ENCODE data around the gene KIF21A. TPM values are rescaled to one million over a fixed set of nuclear protein-coding genes. Genes with fewer than 3 reads are reported as not detected.
"Not testable (repeated sequence)": the region's sequence is repeated elsewhere in the genome, so short reads cannot be mapped to it uniquely, and the experiment has no call there.

KIF21A gene
- total RNA-seq, 1 donor from 2014 or later: 57.3 TPM

DNA sequence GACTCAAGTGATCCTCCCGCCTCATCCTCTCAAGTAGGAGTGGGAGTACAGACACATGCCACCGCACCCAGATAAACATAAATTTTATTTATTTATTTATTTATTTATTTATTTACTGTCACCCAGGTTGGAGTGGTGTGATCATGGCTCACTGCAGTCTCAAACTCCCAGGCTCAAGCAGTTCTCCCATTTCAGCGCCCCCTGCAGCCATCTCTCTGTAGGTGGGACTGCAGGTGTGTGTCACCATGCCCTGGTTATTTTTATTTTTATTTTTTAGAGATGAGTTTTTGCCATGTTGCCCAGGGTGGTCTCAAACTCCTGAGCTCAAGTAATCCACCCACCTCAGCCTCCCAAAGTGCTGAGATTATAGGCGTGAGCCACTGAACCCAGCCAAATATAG, 33.2 kb upstream of the KIF21A start:
- peaks cover 1% of the 10 kb centered on the region for H3K36me3 Mint-ChIP-seq (ENCODE audit: insufficient read depth)
- no peak overlapping the region for H3K27ac Mint-ChIP-seq
- no peak overlapping the region for H3K4me3 Mint-ChIP-seq (ENCODE audit: low read depth)
- no peaks in the 10 kb centered on the region for H3K27me3 Mint-ChIP-seq
- TF ChIP-seq, protein P1, sequence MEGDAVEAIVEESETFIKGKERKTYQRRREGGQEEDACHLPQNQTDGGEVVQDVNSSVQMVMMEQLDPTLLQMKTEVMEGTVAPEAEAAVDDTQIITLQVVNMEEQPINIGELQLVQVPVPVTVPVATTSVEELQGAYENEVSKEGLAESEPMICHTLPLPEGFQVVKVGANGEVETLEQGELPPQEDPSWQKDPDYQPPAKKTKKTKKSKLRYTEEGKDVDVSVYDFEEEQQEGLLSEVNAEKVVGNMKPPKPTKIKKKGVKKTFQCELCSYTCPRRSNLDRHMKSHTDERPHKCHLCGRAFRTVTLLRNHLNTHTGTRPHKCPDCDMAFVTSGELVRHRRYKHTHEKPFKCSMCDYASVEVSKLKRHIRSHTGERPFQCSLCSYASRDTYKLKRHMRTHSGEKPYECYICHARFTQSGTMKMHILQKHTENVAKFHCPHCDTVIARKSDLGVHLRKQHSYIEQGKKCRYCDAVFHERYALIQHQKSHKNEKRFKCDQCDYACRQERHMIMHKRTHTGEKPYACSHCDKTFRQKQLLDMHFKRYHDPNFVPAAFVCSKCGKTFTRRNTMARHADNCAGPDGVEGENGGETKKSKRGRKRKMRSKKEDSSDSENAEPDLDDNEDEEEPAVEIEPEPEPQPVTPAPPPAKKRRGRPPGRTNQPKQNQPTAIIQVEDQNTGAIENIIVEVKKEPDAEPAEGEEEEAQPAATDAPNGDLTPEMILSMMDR (IDR thresholded peaks at IDR 0.05; ENCODE audit: unreplicated experiment): no peak
- peaks cover 13% of the 10 kb centered on the region for H3K9me3 Mint-ChIP-seq (ENCODE audit: low read depth)
- peaks cover 3% of the 10 kb centered on the region for H3K4me1 Mint-ChIP-seq (ENCODE audit: low read depth)
- DNase-seq (ENCODE audit: low spot score, unreplicated experiment): no peak

DNA sequence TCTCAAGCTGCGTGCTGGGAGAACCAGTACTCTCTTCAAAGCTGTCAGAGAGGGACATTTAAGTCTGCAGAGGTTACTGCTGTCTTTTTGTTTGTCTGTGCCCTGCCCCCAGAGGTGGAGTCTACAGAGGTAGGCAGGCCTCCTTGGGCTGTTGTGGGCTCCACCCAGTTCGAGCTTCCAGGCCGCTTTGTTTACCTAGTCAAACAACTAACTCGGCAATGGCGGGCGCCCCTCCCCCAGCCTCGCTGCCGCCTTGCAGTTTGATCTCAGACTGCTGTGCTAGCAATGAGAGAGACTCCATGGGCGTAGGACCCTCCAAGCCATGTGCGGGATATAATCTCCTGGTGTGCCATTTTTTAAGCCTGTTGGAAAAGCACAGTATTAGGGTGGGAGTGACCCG, 32.2 kb upstream of the KIF21A start:
- H3K4me1 Mint-ChIP-seq (ENCODE audit: low read depth); H3K36me3 Mint-ChIP-seq (ENCODE audit: insufficient read depth); H3K27ac Mint-ChIP-seq; H3K4me3 Mint-ChIP-seq (ENCODE audit: low read depth); H3K27me3 Mint-ChIP-seq; DNase-seq (ENCODE audit: low spot score, unreplicated experiment): not testable (repeated sequence)
- peaks cover 13% of the 10 kb centered on the region for H3K9me3 Mint-ChIP-seq (ENCODE audit: low read depth)

GRCh38 chr12:39467432-39467870, 24.5 kb upstream of the KIF21A start:
- H3K27me3 Mint-ChIP-seq: no peaks in the 10 kb centered on the region
- no peak overlapping the region for H3K4me3 Mint-ChIP-seq (ENCODE audit: low read depth)
- DNase-seq (ENCODE audit: low spot score, unreplicated experiment): no peak
- no peaks in the 10 kb centered on the region for H3K9me3 Mint-ChIP-seq (ENCODE audit: low read depth)
- H3K36me3 Mint-ChIP-seq (ENCODE audit: insufficient read depth): no peaks in the 10 kb centered on the region
- H3K4me1 Mint-ChIP-seq (ENCODE audit: low read depth): no peaks in the 10 kb centered on the region
- no peak overlapping the region for H3K27ac Mint-ChIP-seq
- TF ChIP-seq, protein P1 (IDR thresholded peaks at IDR 0.05; ENCODE audit: unreplicated experiment): no peak

GRCh38 chr12:39464976-39465695, 22.2 kb upstream of the KIF21A start:
- TF ChIP-seq, protein P1 (IDR thresholded peaks at IDR 0.05; ENCODE audit: unreplicated experiment): no peak
- Mint-ChIP-seq H3K4me1 (ENCODE audit: low read depth) (no peaks in the 10 kb centered on the region), H3K27me3 (no peaks in the 10 kb centered on the region), H3K4me3 (ENCODE audit: low read depth) (no peak overlapping the region), H3K27ac (no peak overlapping the region), H3K9me3 (ENCODE audit: low read depth) (no peaks in the 10 kb centered on the region), H3K36me3 (ENCODE audit: insufficient read depth) (no peaks in the 10 kb centered on the region)
- no peak for DNase-seq (ENCODE audit: low spot score, unreplicated experiment)

DNA sequence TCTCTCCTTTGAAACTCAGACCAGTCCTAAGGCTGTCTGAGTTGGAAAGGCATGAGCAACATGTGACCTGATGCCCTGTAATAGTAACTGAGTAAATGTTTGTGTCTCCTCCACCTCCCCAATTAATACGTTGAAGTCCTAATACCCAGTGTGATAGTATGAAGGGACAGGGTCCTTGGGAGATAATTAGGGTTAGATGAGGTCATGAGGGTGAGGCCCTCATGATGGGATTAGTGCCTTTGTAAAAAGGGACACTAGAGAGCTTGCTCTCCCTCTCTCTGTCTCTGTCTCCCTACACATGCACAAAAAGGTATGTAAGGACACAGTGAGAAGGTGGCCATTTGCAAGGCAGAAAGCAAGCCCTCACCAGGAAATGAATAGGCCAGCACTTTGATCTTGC, 18.1 kb upstream of the KIF21A start:
- Mint-ChIP-seq H3K36me3 (ENCODE audit: insufficient read depth) (no peaks in the 10 kb centered on the region), H3K27me3 (no peaks in the 10 kb centered on the region), H3K27ac (no peak overlapping the region), H3K4me3 (ENCODE audit: low read depth) (no peak overlapping the region), H3K9me3 (ENCODE audit: low read depth) (no peaks in the 10 kb centered on the region), H3K4me1 (ENCODE audit: low read depth) (no peaks in the 10 kb centered on the region)
- DNase-seq (ENCODE audit: low spot score, unreplicated experiment): no peak
- TF ChIP-seq, protein P1 (IDR thresholded peaks at IDR 0.05; ENCODE audit: unreplicated experiment): no peak

DNA sequence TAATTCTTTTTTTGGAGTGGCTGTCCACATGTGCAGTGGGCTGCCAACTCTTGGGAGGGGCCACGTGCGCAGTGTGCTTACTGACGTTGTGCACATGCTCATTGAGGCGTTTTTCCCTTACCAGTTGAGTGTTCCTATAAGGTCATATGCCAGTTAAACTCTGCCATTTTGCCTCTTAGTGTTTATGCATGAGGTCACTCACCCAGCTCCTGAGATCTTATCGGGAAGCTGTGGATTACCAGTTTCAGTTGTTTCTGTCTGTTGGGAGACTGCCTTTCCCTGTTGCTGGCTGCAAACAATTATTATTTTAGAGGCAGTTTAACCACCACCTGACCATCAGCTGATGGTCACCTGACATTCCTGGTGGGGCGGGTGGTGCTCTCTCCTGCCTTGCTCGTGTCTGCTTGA, 16.1 kb upstream of the KIF21A start:
- Mint-ChIP-seq H3K4me3 (ENCODE audit: low read depth) (no peak overlapping the region), H3K4me1 (ENCODE audit: low read depth) (no peaks in the 10 kb centered on the region), H3K27ac (no peak overlapping the region), H3K27me3 (no peaks in the 10 kb centered on the region), H3K9me3 (ENCODE audit: low read depth) (no peaks in the 10 kb centered on the region), H3K36me3 (ENCODE audit: insufficient read depth) (no peaks in the 10 kb centered on the region)
- TF ChIP-seq, protein P1 (IDR thresholded peaks at IDR 0.05; ENCODE audit: unreplicated experiment): no peak
- DNase-seq (ENCODE audit: low spot score, unreplicated experiment): no peak

All from progenitor cell of endocrine pancreas (in vitro differentiated cells).